Measurements from ENCODE around the gene KIF7. TPM values are rescaled to one million over a fixed set of nuclear protein-coding genes. Genes with fewer than 3 reads are reported as not detected.

KIF7 gene
- total RNA-seq (2021; fragmentation: NEBNext Ultra II Directional; extraction: Animal tissue kit (Norgen Biotek cat#: 25700)), result 14.0 TPM in 2 replicates
- polyA plus RNA-seq (2011; rRNA removed), result 4.9 and 7.0 TPM in 2 replicates
- polyA plus RNA-seq (2011; cell fraction: cytosol; rRNA removed), result 9.8 TPM
- polyA plus RNA-seq (2011; cell fraction: nucleus; rRNA removed), result 18.2 TPM
- 7.0 to 13.1 TPM (median 12.5 TPM) in 4 replicates for polyA plus RNA-seq (2012, experiment 1 of 2)
- 3.4 TPM for polyA plus RNA-seq (2012, experiment 2 of 2)
- 6.0 TPM for polyA plus RNA-seq (2013, experiment 1 of 2)
- polyA plus RNA-seq (2013, experiment 2 of 2), result 5.6 TPM
- polyA minus RNA-seq (2011; rRNA and poly(A)+ RNA removed), result 3.9 and 4.4 TPM in 2 replicates
- 7.1 TPM for polyA minus RNA-seq (2011; cell fraction: cytosol; rRNA and poly(A)+ RNA removed)
- 8.6 TPM for polyA minus RNA-seq (2011; cell fraction: nucleus; rRNA and poly(A)+ RNA removed)
- long read RNA-seq, experiment 1, full-length matches to known transcripts, result 1 of 5 reads
- long read RNA-seq, experiment 1, partial matches to known transcripts, result 2 of 5 reads
- long read RNA-seq, experiment 1, other reads (novel, unspliced or antisense), result 2 of 5 reads
- long read RNA-seq, experiment 2, partial matches to known transcripts, result 5 of 7 reads
- long read RNA-seq, experiment 2, other reads (novel, unspliced or antisense), result 2 of 7 reads

GRCh38 chr15:89654847-89655805 lies at the start of gene KIF7:
TSS of gene KIF7 (minus strand) at chr15:89655467. CDS start at chr15:89652930, 2,537 bp downstream.
- Histone ChIP-seq H3K9me3 (ENCODE audit: insufficient read depth in 2 of 2, low read depth in 1 of 2, low read length in 1 of 2) (no peaks in the 10 kb centered on the region), H4K20me1 (replicated peaks in 1 of 2; ENCODE audit: control insufficient read depth in 1 of 2, insufficient read depth in 2 of 2, low read length in 2 of 2) (peaks cover 3 to 5% of the 10 kb centered on the region in 2 experiments)
- 2% methylated on average over 74 of the region's 87 CpGs; no CpG with 5 or more reads in 1 of the 2 experiments for WGBS, 2 experiments (ENCODE audit: extremely low coverage in 1 of 2, insufficient coverage in 1 of 2, insufficient read length in 1 of 2, insufficient replicate concordance in 2 of 2, low coverage in 1 of 2, low lambda C conversion rate in 2 of 2, missing lambda C conversion rate in 1 of 2)
- peak; percentile 50; the same call in 1 of the 2 replicates for TF ChIP-seq SRF (IDR thresholded peaks at IDR 0.05; ENCODE audit: low read depth, low read length)
- peak; percentile 43; the same call in 1 of the 2 replicates for TF ChIP-seq GABPA (IDR thresholded peaks at IDR 0.05; ENCODE audit: borderline replicate concordance, insufficient read depth, low read length)
- TF ChIP-seq CREB1 (IDR thresholded peaks at IDR 0.05), result peak; percentile 96
- TF ChIP-seq TBP (IDR thresholded peaks at IDR 0.05; ENCODE audit: low read depth, low read length), result peak; percentile 58
- peak; percentile 85 for TF ChIP-seq TAF1 (IDR thresholded peaks at IDR 0.05; ENCODE audit: low read depth, low read length)
- TF ChIP-seq KDM5A (IDR thresholded peaks at IDR 0.05; ENCODE audit: low read length), result peak; percentile 60
- TF ChIP-seq PHF8 (conservative IDR thresholded peaks at IDR 0.05; ENCODE audit: low read depth, low read length), result peak; percentile 89

More at GRCh38 chr15:89654847-89655805, at the start of gene KIF7:
- no peak for FAIRE-seq
- no peak within 1 kb of the TSS for H3K56ac ChIP-seq (replicated peaks; ENCODE audit: insufficient read length, low read depth, low read length)
- H2BK12ac ChIP-seq (ENCODE audit: low read depth, low read length), result no peak within 1 kb of the TSS
- H3K4me2 ChIP-seq (ENCODE audit: insufficient read depth in 1 of 2, low read depth in 2 of 2, low read length in 2 of 2), result peak within 1 kb of the TSS; percentile 94 to 99
- H3K14ac ChIP-seq (ENCODE audit: insufficient read length), result no peak within 1 kb of the TSS
- H2BK20ac ChIP-seq (ENCODE audit: low read length), result no peak within 1 kb of the TSS
- peak within 1 kb of the TSS; percentile 26; the same call in 1 of the 2 replicates for H3K18ac ChIP-seq (ENCODE audit: extremely low read depth, low read length)
- H4K5ac ChIP-seq (ENCODE audit: insufficient read length, low read depth, low read length), result no peak within 1 kb of the TSS
- peaks cover 0 to 8% of the 10 kb centered on the region in 2 experiments; a peak in 2 of 4 replicates for H3K79me2 ChIP-seq (ENCODE audit: control insufficient read depth in 1 of 2, insufficient read depth in 2 of 2, low read length in 2 of 2)
- H3K36me3 ChIP-seq (ENCODE audit: control insufficient read depth in 2 of 4, insufficient read depth in 4 of 4, low read length in 3 of 4), result no peaks in the 10 kb centered on the region
- no peak within 1 kb of the TSS for H4K91ac ChIP-seq (replicated peaks; ENCODE audit: insufficient read length, low read length)
- peaks cover 0 to 2% (median under 1%) of the 10 kb centered on the region in 4 experiments; a peak in 2 of 7 replicates for H3K4me1 ChIP-seq (replicated peaks in 1 of 4; ENCODE audit: control insufficient read depth in 3 of 4, insufficient read depth in 4 of 4, low read length in 3 of 4)
- peak within 1 kb of the TSS; percentile 37 for H2AFZ ChIP-seq (ENCODE audit: low read length)
- H2BK5ac ChIP-seq (ENCODE audit: low read depth, low read length), result no peak within 1 kb of the TSS
- peaks cover 8% of the 10 kb centered on the region; the same call in 1 of the 2 replicates for H3K79me1 ChIP-seq (ENCODE audit: low read depth, low read length)
- H3K23me2 ChIP-seq (ENCODE audit: low read depth, low read length), result peaks cover 5% of the 10 kb centered on the region; the same call in 1 of the 2 replicates
- no peak within 1 kb of the TSS for H3K23ac ChIP-seq (ENCODE audit: insufficient read length)
- H3K4me3 ChIP-seq (ENCODE audit: extremely low read depth in 1 of 4, insufficient read depth in 2 of 4, low read depth in 3 of 4, low read length in 4 of 4), result peak within 1 kb of the TSS; percentile 72 to 92 (median 82)
- no peak within 1 kb of the TSS for H3K27ac ChIP-seq (ENCODE audit: low read depth, low read length)
- no peak within 1 kb of the TSS for H2AK5ac ChIP-seq (ENCODE audit: low read depth, low read length)
- H2BK120ac ChIP-seq (replicated peaks; ENCODE audit: low read depth, low read length), result no peak within 1 kb of the TSS
- H3K27me3 ChIP-seq (replicated peaks in 1 of 4; ENCODE audit: control insufficient read depth in 3 of 4, extremely low read depth in 1 of 4, insufficient read depth in 3 of 4, low read length in 3 of 4), result no peaks in the 10 kb centered on the region; a peak in 1 of 7 replicates
- peak within 1 kb of the TSS; percentile 94 for H4K8ac ChIP-seq (ENCODE audit: extremely low read depth, insufficient read depth, low read length)
- peak within 1 kb of the TSS; percentile 65 to 81 (median 77) for H3K9ac ChIP-seq (replicated peaks in 1 of 4; ENCODE audit: extremely low read depth in 1 of 4, low read depth in 3 of 4, low read length in 3 of 4)
- ChIA-PET CTCF (ENCODE audit: partially characterized antibody) (interaction anchor here (0.6 to 1.3 kb wide), 2 partner anchors 10 to 1179 kb away, joined by 3 to 6 read pairs; no protein-coding TSS in a partner anchor), POLR2A (ENCODE audit: partially characterized antibody) (interaction anchor here (0.6 to 1.8 kb wide), 3 partner anchors 10 to 448 kb away, joined by 3 to 9 read pairs (median 4); no protein-coding TSS in a partner anchor)
- no peak within 1 kb of the TSS for H3K4ac ChIP-seq (replicated peaks; ENCODE audit: insufficient read length, low read depth, low read length)
- peak; percentile 31 to 87 for DNase-seq (ENCODE audit: low read depth in 1 of 2, low spot score in 2 of 2)
- H2BK15ac ChIP-seq (ENCODE audit: low read length), result no peak within 1 kb of the TSS
